Ishikawa (cell line): ENCODE data around the gene EDEM1.

Experiments
- EGR1 ChIP-seq: IDR thresholded peaks from 2 replicates; pipeline ENCODE4 v1.6.1; 2012
- EP300 ChIP-seq: IDR thresholded peaks from 2 replicates; pipeline ENCODE4 v1.6.1; 2012; ENCODE audit warnings: borderline replicate concordance
- FOXM1 ChIP-seq: IDR thresholded peaks from 2 replicates; pipeline ENCODE4 v1.6.1; 2012; ENCODE audit warnings: low read depth, borderline replicate concordance
- NFIC ChIP-seq: IDR thresholded peaks from 2 replicates; pipeline ENCODE4 v1.6.1; 2012
- RAD21 ChIP-seq: IDR thresholded peaks from 2 replicates; pipeline ENCODE4 v1.6.1; 2012; ENCODE audit warnings: low read depth
- TAF1 ChIP-seq: IDR thresholded peaks from 2 replicates; pipeline ENCODE4 v1.6.1; 2012; ENCODE audit warnings: low read depth, mild to moderate bottlenecking
- TCF12 ChIP-seq: IDR thresholded peaks from 2 replicates; pipeline ENCODE4 v1.6.1; 2012; ENCODE audit warnings: low read depth
- YY1 ChIP-seq: IDR thresholded peaks from 2 replicates; pipeline ENCODE4 v1.6.1; 2012; ENCODE audit warnings: low read depth
- TF ChIP-seq, protein P1 (sequence below): IDR thresholded peaks from 2 replicates; pipeline ENCODE4 v1.6.1; 2012
- TF ChIP-seq, protein P2 (sequence below): IDR thresholded peaks from 2 replicates; pipeline ENCODE4 v1.6.1; 2012; ENCODE audit warnings: low read depth, mild to moderate bottlenecking

GRCh38 chr3:5239602-5240001, 52.1 kb downstream of the EDEM1 start:
- TF ChIP-seq EP300 (no peak), EGR1 (no peak), FOXM1 (no peak), TAF1 (no peak), RAD21 (no peak), NFIC (no peak), YY1 (no peak), TCF12 (no peak)
- TF ChIP-seq, protein P1, sequence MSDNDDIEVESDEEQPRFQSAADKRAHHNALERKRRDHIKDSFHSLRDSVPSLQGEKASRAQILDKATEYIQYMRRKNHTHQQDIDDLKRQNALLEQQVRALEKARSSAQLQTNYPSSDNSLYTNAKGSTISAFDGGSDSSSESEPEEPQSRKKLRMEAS: no peak
- TF ChIP-seq, protein P2, sequence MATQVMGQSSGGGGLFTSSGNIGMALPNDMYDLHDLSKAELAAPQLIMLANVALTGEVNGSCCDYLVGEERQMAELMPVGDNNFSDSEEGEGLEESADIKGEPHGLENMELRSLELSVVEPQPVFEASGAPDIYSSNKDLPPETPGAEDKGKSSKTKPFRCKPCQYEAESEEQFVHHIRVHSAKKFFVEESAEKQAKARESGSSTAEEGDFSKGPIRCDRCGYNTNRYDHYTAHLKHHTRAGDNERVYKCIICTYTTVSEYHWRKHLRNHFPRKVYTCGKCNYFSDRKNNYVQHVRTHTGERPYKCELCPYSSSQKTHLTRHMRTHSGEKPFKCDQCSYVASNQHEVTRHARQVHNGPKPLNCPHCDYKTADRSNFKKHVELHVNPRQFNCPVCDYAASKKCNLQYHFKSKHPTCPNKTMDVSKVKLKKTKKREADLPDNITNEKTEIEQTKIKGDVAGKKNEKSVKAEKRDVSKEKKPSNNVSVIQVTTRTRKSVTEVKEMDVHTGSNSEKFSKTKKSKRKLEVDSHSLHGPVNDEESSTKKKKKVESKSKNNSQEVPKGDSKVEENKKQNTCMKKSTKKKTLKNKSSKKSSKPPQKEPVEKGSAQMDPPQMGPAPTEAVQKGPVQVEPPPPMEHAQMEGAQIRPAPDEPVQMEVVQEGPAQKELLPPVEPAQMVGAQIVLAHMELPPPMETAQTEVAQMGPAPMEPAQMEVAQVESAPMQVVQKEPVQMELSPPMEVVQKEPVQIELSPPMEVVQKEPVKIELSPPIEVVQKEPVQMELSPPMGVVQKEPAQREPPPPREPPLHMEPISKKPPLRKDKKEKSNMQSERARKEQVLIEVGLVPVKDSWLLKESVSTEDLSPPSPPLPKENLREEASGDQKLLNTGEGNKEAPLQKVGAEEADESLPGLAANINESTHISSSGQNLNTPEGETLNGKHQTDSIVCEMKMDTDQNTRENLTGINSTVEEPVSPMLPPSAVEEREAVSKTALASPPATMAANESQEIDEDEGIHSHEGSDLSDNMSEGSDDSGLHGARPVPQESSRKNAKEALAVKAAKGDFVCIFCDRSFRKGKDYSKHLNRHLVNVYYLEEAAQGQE: no peak
